Peyer's patch (tissue), 4 donors: ENCODE data around the gene BAIAP2L1.

ENCODE experiments used
- CTCF ChIP-seq, 6 experiments: fragments of 450-650 bp in 4 of 6; fragments of 200-600 bp in 2 of 6; sonication (generic) in 1 of 6; IDR thresholded peaks; one replicate each; pipeline ENCODE4 v1.5.1; 2017 to 2019; ENCODE audit warnings: antibody characterized with exemption in 6 of 6, mild to moderate bottlenecking in 3 of 6, moderate library complexity in 1 of 6
- POLR2A ChIP-seq, 2 donors: fragments of 450-650 bp; IDR thresholded peaks; one replicate each; pipeline ENCODE4 v1.5.1; 2017; ENCODE audit warnings: antibody characterized with exemption in 2 of 2, mild to moderate bottlenecking in 2 of 2, moderate library complexity in 2 of 2

- no peak for TF ChIP-seq CTCF (IDR thresholded peaks at IDR 0.05)
- no peak for TF ChIP-seq POLR2A (IDR thresholded peaks at IDR 0.05)
Measured at GRCh38 chr7:98319176-98319575, 81.7 kb downstream of the BAIAP2L1 start.
